GM19193 (cell line): ENCODE data around the gene PCCB.
A peak's percentile ranks its signal among the peaks of the same experiment; 100 is the strongest.

Experiments
- POLR2A ChIP-seq: IDR thresholded peaks from 4 replicates; pipeline ENCODE4 v1.6.1; 2011; ENCODE audit not compliant: insufficient read depth, insufficient read length; ENCODE audit errors: extremely low read depth

Gene PCCB

DNA sequence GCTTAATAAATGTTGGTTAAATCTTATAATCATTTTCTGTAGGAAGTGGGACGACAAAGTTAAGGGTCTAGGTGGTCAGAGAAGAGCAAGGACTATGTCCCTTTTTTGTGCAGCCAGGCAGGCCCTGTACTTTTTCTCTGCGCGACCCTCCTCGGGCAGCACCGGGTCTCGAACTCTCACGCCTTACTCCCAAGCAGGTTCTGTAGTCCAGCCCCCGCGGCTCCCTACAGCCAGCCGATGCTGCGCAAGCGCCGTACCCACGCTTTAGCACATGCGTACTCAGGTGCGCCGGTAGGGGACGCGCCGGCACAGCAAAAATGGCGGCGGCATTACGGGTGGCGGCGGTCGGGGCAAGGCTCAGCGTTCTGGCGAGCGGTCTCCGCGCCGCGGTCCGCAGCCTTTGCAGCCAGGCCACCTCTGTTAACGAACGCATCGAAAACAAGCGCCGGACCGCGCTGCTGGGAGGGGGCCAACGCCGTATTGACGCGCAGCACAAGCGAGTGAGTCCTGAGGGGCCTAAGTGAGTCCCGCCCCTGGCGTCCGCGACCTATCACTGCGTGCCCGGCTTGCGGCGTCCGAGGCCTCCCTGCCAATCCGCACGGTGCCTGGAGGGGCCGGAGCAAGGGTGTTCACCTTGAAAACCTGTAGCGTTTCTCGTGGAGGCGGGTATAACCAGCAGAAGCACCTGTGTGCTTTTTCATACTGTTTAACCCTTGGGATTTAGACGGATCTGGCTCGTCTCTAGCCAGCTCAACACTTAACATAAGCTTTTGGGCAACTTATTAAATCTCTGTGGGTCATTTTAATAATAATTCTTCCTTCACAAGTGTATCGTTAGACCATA is at the start of gene PCCB:
TSS of gene PCCB (plus strand) at position 282 of the 844 bp plus-strand sequence. CDS start at position 318, 36 bp downstream.
- TF ChIP-seq POLR2A = peak; percentile 83

DNA sequence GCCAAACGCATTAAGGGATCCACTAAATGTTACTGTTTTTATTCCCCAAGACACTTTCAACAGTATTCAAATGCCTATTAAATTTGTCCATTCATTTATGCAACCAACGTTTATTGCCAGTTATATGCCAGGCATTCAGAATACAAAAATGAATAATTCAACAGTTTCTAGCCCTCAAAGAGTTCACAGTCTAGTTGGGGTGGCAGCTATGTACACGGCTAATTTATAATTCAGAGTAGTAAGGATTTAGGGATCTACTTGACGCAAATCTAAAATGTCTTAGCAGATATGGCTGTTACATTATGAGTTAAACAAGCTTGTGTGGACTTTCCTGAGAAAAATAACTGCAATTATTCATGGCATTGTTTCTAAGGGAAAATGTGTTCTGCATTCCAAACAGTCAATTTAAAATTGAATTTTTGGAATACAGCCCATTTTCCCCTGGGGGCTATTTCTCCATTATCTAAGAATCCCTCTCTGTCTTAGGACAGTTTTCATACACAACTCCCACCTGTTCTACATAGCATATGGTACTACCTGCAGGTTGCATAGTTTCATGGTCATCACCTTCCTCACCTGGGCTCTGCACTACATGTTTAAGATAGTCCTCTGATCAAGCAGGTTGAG is 42.5 kb upstream of the PCCB start:
- TF ChIP-seq POLR2A = no peak

DNA sequence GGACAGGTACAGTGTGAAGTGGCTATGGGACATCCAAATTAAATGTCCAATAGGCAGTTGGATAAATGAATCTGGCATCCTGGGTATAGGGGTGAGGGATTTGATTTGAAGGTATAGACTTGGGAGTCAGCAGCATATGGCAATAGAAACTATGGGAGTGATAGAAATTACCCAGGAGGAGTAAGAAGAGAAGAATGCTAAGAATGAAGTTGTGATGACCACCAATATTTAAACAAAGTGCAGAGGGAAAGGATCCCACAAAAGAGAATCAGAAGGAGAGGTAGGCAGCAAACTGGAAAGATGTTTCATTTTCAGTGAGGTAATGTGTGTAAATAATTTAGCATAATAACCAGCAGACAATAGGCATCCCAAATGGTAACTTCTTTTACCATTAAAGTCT is 40.2 kb upstream of the PCCB start:
- no peak for TF ChIP-seq POLR2A

GRCh38 chr3:136211547-136211946 is 38.6 kb upstream of the PCCB start:
- TF ChIP-seq POLR2A = no peak

GRCh38 chr3:136232413-136232812 is 17.7 kb upstream of the PCCB start:
- TF ChIP-seq POLR2A = no peak

GRCh38 chr3:136235545-136235944 is 14.6 kb upstream of the PCCB start:
- no peak for TF ChIP-seq POLR2A

DNA sequence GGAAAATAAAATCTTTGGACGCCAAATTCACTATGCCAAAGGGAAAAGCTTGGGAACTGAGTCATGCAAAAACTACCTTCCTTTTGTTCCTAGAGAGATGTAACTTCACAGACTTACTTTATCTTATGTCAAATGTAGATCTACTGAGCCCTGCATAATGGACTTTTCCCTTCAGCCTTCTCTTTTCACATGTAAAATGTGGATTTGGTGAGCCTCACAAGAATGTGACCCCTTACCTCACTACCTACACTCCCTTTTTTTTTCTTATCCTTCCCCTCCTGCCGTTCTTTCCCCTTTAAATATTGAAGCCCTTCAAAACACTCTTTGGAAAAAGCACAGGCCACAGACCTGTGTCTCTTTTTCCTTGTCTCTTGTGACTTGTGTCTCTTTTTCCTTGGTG is 14.0 kb upstream of the PCCB start:
- no peak for TF ChIP-seq POLR2A

DNA sequence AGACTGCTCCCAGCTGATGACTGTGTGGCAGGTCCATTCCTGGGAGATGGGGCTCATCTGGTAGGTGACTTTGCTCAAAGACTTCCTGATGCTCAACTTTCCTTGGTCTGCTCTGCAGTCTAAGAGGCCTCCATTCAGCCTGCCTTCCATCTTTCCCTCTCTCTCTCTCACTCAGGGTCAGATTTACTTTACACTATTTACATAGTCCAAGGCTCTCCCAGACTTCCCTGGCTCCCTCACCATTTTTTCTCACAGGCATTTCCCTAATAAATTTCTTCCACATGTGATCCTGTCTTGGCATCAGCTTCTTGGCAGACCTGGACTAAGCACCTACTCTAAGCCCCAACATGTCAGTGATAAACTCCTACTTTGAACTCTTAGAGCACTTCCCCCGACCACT is 13.0 kb upstream of the PCCB start:
- no peak for TF ChIP-seq POLR2A

DNA sequence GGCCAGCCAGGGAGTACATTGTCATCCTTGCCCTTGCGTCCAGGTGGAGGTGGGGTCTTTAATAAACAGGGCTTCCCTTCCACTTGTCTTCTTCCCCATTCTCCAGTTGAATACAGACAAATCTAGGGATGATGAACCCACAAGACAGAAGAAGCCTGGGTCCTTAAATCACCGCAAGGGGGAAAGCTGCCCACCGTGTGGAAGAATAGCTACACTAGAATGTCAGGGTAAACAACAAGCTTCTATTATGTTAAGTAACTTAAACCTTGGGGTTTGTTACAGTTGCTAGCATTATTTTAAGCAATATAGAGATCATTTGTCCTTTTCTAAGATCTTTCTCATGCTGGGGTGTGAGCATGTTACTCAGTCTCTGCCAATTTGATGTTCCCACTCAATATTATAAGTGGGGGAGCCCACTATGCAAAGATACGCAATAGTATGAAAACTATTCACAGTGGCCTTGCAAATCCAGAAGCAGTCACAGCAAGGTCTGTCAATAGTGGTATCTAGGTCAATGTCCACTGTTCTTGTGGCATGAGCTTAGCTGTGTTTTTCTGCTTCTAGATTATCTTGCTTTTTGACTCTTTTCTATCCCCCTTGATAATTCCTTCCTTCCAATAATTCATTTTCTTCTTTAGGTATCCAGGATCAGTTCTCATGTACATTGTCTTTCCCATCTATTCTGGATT is 12.0 kb upstream of the PCCB start:
- no peak for TF ChIP-seq POLR2A

DNA sequence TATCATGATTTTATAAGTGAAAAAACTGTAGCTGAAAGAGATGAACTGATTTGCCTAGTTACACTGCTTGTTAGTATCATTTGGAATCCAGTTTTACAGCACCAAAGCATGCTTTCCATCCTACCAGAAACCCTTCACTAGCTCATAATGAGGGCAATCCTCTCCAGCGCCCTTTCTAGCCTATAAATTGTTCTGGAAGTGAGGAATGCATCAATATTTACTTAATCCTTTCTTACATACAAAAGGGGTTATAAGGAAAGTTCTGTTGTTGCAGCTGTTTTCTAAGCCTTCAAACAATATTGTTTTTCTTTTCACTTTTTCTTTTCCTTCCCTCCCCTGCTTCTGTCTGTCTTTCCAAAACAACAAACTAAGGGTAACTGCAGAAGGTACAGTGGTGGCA is 11.0 kb upstream of the PCCB start:
- TF ChIP-seq POLR2A = no peak

- no peak for TF ChIP-seq POLR2A
Observed at GRCh38 chr3:136245691-136246090, 4.4 kb upstream of the PCCB start.

GRCh38 chr3:136247436-136247835 is 2.7 kb upstream of the PCCB start:
- TF ChIP-seq POLR2A = no peak

DNA sequence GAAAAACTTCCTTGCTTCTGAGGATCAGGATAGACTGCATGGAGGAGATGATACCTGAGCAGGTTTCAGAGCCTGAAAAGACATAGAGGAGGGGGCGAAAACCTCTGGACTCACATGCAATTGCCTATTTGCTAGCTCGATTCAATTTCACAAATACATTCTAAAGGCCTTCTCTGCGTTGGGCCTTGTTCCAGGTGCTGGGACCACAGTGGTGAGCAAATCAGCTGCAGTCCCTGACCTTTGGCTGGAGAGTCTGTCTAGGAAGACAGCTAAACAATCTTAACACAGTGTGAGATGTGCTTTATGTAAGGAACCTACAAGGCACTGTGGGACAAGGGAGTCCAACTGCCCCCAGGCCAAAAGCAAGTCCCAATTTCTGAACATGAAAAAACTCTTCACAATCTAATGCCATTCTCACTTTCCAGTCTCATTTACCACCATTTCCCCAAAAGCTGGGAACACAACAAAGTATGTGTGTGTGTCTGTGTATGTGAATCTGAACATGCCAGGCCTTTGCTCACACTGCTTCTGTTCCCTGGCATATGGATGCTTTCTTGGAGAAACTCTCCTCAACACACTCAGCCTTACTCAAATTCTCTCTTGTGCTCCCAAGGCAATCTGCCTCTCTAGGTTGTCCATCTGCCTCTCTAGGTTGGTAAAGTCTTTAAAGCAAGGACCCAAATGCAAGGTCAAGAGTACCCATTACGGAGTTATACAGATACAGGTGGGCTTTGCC is 2.1 kb upstream of the PCCB start:
- TF ChIP-seq POLR2A = no peak

GRCh38 chr3:136249091-136249490 is 1.0 kb upstream of the PCCB start:
- no peak for TF ChIP-seq POLR2A

DNA sequence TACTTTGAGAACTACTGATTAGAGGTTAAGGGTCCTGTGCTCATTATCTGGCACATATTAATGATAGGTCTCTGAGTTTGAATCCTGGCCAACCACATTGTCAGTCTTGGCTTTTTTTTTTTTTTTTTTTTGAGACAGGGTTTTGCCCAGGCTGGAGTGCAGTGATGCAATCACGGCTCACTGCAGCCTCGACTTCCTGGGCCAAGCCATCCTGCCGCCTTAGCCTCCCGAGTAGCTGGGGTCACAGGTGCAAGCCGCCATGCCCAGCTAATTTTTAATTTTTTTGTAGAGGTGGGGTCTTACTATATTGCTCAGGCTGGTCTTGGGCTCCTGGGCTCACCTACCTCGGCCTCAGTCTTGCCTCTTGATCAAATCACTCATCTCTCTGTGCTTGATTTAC is 547 bp upstream of the PCCB start:
- TF ChIP-seq POLR2A = no peak
